Stomach (tissue), 9 donors: ENCODE measurements around the gene FLVCR1. TPM values are rescaled to one million over a fixed set of nuclear protein-coding genes. Genes with fewer than 3 reads are reported as not detected.
A peak's percentile ranks its signal among the peaks of the same experiment; 100 is the strongest.

Experiments
- DNase-seq, 2 donors: peaks; one replicate each; pipeline versions ENCODE4 v3.0.0 to v3.0.0-alpha.2; 2013 to 2019
- H3K27ac ChIP-seq, 5 donors: fragments of 200-600 bp in 4 of 5; sonication (generic) in 4 of 5; one replicate each; pipeline ENCODE4 v1.5.1; 2013 to 2019; ENCODE audit warnings: mild to moderate bottlenecking in 1 of 5, moderate library complexity in 1 of 5
- H3K27me3 ChIP-seq, 3 donors: fragments of 200-600 bp; sonication (generic); one replicate each; pipeline ENCODE4 v1.5.1; 2017 to 2019; ENCODE audit warnings: mixed run types in 1 of 3
- H3K36me3 ChIP-seq, 4 donors: fragments of 200-600 bp; sonication (generic); 1 replicate in 3 of 4; 2 replicates in 1 of 4; pipeline ENCODE4 v1.5.1; 2016 to 2019
- H3K4me1 ChIP-seq, 4 donors: fragments of 200-600 bp; sonication (generic); one replicate each; pipeline ENCODE4 v1.5.1; 2016 to 2019
- H3K4me3 ChIP-seq, 4 donors: fragments of 200-600 bp; sonication (generic) in 3 of 4; one replicate each; pipeline ENCODE4 v1.5.1; 2016 to 2019; ENCODE audit warnings: mild to moderate bottlenecking in 1 of 4
- H3K9me3 ChIP-seq, 4 donors: fragments of 200-600 bp; sonication (generic); one replicate each; pipeline ENCODE4 v1.5.1; 2016 to 2019
- CTCF ChIP-seq, 7 experiments: fragments of 450-650 bp in 4 of 7; fragments of 200-600 bp in 3 of 7; sonication (generic) in 3 of 7; IDR thresholded peaks; one replicate each; pipeline ENCODE4 v1.5.1; 2016 to 2019; ENCODE audit warnings: antibody characterized with exemption in 7 of 7, control low read depth in 2 of 7, mild to moderate bottlenecking in 1 of 7
- EP300 ChIP-seq: sonication (generic); formaldehyde crosslinking; IDR thresholded peaks from one replicate; pipeline ENCODE4 v1.6.1; 2017; ENCODE audit warnings: antibody characterized with exemption
- POLR2A ChIP-seq, 4 donors: fragments of 450-650 bp; IDR thresholded peaks; one replicate each; pipeline ENCODE4 v1.6.1; 2016; ENCODE audit warnings: antibody characterized with exemption in 4 of 4, control low read depth in 2 of 4, mild to moderate bottlenecking in 1 of 4, moderate library complexity in 1 of 4
- POLR2AphosphoS5 ChIP-seq, 3 donors: sonication (generic); formaldehyde crosslinking; IDR thresholded peaks; one replicate each; pipeline ENCODE4 v1.6.1; 2016; ENCODE audit warnings: antibody characterized with exemption in 3 of 3
- WGBS, 5 donors: extraction: QIAGEN DNeasy Blood & Tissue Kit in 3 of 5; methylation state at CpG; one replicate each; pipeline versions ENCODE4 v1.1.5 to v1.1.7; 2013 to 2018; 5-methylcytosine and 5-hydroxymethylcytosine counted together
- intact Hi-C: fragments of 100-400 bp; cut with DNase I; formaldehyde crosslinking; loops from one replicate; pipeline ENCODE4 v1.15.1; 2023; ENCODE audit warnings: low total_unique reads
- polyA plus RNA-seq, 3 donors: library from polyadenylated mRNA; stranded (reverse); fragments of 200-250 nt; gene quantifications; one replicate each; pipeline ENCODE4 v1.2.3, GENCODE V29; 2013
- total RNA-seq, 5 donors: library from RNA; depleted of rRNA; stranded (reverse); fragments of >200 nt; gene quantifications; one replicate each; pipeline versions ENCODE4 v1.1.0 to v1.2.3, GENCODE V29; 2014 to 2016
- donor health status: healthy with polysubstance abuse.
- donor health status: Bipolar disorder and iron deficiency.
- donor health status: healthy.

Gene FLVCR1
- total and polyA plus RNA-seq, 8 donors: 0.61 to 19.1 (median 6.3) TPM

- 9 to 19% (median 11%) methylated on average over 5 of the region's 5 CpGs for WGBS, 5 donors
- Histone ChIP-seq H3K9me3 (peaks cover 0 to 2% (median under 1%) of the 10 kb centered on the region in 4 donors), H3K4me1 (peaks cover 0 to 21% (median 0%) of the 10 kb centered on the region in 4 donors), H3K27me3 (no peaks in the 10 kb centered on the region), H3K36me3 (no peaks in the 10 kb centered on the region), H3K27ac (peak overlapping the region in 2 of 5 donors; percentile 16 to 27), H3K4me3 (no peak overlapping the region)
- TF ChIP-seq POLR2AphosphoS5 (IDR thresholded peaks at IDR 0.05) (no peak), CTCF (IDR thresholded peaks at IDR 0.05) (no peak), POLR2A (IDR thresholded peaks at IDR 0.05) (no peak), EP300 (no peak)
- DNase-seq: peak in 1 of 2 donors; percentile 32
- intact Hi-C loops: no loop called here
Observed at GRCh38 chr1:212819726-212820125, 38.3 kb upstream of the FLVCR1 start.

GRCh38 chr1:212820969-212821368, 37.1 kb upstream of the FLVCR1 start:
- no peak for DNase-seq
- no peaks in the 10 kb centered on the region for H3K36me3 ChIP-seq
- WGBS, 5 donors: 78 to 86% (median 84%) methylated on average over 2 of the region's 2 CpGs
- H3K9me3 ChIP-seq: peaks cover 7 to 15% (median 11%) of the 10 kb centered on the region in 4 donors
- TF ChIP-seq CTCF (IDR thresholded peaks at IDR 0.05): no peak
- H3K4me1 ChIP-seq: peaks cover 0 to 17% (median 0%) of the 10 kb centered on the region in 4 donors
- H3K27ac ChIP-seq: no peak overlapping the region
- intact Hi-C loops: no loop called here
- no peaks in the 10 kb centered on the region for H3K27me3 ChIP-seq
- no peak overlapping the region for H3K4me3 ChIP-seq

- TF ChIP-seq POLR2AphosphoS5 (IDR thresholded peaks at IDR 0.05) (no peak), CTCF (IDR thresholded peaks at IDR 0.05) (no peak), EP300 (no peak), POLR2A (IDR thresholded peaks at IDR 0.05) (no peak)
- WGBS, 5 donors: 93 to 97% (median 95%) methylated on average over 3 of the region's 3 CpGs
- Histone ChIP-seq H3K4me1 (peaks cover 0 to 14% (median 0%) of the 10 kb centered on the region in 4 donors), H3K4me3 (no peak overlapping the region), H3K27me3 (no peaks in the 10 kb centered on the region), H3K36me3 (no peaks in the 10 kb centered on the region), H3K27ac (no peak overlapping the region), H3K9me3 (peaks cover 11 to 20% (median 16%) of the 10 kb centered on the region in 4 donors)
- DNase-seq: no peak
- intact Hi-C loops: no loop called here
Observed at GRCh38 chr1:212822956-212823355, 35.1 kb upstream of the FLVCR1 start.

GRCh38 chr1:212824201-212824600, 33.9 kb upstream of the FLVCR1 start:
- Histone ChIP-seq H3K4me1 (peaks cover 0 to 15% (median 0%) of the 10 kb centered on the region in 4 donors), H3K36me3 (no peaks in the 10 kb centered on the region), H3K9me3 (peaks cover 11 to 20% (median 16%) of the 10 kb centered on the region in 4 donors), H3K27ac (no peak overlapping the region), H3K27me3 (no peaks in the 10 kb centered on the region), H3K4me3 (no peak overlapping the region)
- DNase-seq: no peak
- intact Hi-C loops: no loop called here
- TF ChIP-seq POLR2A (IDR thresholded peaks at IDR 0.05) (no peak), POLR2AphosphoS5 (IDR thresholded peaks at IDR 0.05) (no peak), EP300 (no peak), CTCF (IDR thresholded peaks at IDR 0.05) (no peak)
- WGBS, 5 donors: 93 to 98% (median 97%) methylated on average over 16 of the region's 16 CpGs
